OCI-M2 (cell line): ENCODE data around the gene HSD11B1L.
"Not testable (repeated sequence)": the region's sequence is repeated elsewhere in the genome, so short reads cannot be mapped to it uniquely, and the experiment has no call there.

Experiments used
- DNase-seq: peaks from one replicate; lab custom pipeline; 2025; ENCODE audit not compliant: unreplicated experiment; lab: John Stamatoyannopoulos, UW

The HSD11B1L gene

GRCh38 chr19:5697890-5698634 is 17.2 kb downstream of the HSD11B1L start:
- DNase-seq = no peak

- DNase-seq = no peak
Measured at GRCh38 chr19:5698635-5699422, 18.0 kb downstream of the HSD11B1L start.

- DNase-seq = no peak
Measured at GRCh38 chr19:5700455-5701092, 19.7 kb downstream of the HSD11B1L start.

GRCh38 chr19:5702053-5702410 is 21.2 kb downstream of the HSD11B1L start:
- DNase-seq = not testable (repeated sequence)

DNA sequence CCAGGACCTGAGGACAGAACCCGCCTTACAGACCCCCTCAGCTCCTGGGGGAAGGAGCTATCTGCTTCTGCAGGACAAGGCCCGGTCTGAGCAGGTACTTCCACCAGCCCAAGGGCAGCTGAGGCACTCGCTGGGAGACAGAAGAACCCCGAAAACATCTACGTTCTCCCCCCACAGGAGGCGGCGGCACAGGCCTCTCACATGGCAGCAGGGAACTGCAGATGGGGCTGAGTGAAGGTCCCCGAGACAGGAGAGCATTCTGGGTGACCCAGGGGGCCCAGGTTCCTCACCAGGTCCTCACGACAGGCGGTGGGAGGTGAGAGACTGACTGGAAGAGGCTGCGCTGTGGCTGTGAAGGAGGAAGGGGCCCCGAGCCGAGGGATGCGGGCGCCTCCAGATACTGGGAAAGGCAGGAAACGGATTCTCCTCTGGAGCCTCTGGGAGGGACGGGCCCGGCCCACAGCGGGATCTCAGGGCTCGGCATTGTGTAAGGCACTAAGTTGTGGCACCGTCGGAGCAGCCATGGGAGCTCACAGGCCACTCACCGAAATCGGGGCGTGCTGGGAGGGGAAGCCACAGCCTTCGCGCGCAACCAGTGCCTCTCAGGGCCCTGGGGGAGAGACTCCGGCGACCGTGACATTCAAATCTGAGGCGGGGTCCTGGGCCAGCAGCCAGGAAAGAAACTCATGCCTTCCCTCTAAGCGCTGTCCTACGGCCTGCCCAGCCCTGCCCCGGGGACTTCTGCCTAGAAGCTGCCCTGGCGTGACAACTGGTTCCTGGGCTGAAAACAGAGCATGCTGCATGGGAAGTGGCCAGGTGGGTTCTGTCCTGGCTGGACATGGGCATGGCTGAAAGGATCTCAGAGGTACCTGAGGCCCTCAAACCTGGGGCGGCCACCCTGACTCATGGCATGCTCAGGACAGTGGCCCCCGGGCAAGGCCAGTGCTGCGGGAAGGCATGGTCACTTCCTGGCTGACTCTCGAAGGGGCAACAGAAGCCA is 23.3 kb downstream of the HSD11B1L start:
- DNase-seq = no peak

DNA sequence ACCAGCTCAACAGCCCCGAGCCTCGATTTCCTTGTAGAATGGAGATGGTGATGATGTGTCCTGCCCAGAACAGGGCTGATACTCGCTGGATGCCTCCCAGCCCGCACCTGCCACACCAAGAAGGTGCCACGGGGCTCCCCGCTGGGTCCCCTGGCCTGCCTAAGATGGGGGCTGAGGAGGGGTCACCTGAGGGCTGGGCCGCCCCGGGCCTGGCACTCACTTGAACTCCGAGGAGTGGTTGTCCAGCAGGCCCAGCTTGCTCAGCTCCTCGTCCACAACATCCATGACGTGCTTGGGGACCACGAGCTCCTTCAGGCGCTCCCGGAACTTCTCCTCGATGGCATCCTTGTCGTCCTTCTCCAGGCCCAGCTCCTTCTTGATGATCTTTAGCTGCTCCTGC is 24.7 kb downstream of the HSD11B1L start:
- no peak for DNase-seq

DNA sequence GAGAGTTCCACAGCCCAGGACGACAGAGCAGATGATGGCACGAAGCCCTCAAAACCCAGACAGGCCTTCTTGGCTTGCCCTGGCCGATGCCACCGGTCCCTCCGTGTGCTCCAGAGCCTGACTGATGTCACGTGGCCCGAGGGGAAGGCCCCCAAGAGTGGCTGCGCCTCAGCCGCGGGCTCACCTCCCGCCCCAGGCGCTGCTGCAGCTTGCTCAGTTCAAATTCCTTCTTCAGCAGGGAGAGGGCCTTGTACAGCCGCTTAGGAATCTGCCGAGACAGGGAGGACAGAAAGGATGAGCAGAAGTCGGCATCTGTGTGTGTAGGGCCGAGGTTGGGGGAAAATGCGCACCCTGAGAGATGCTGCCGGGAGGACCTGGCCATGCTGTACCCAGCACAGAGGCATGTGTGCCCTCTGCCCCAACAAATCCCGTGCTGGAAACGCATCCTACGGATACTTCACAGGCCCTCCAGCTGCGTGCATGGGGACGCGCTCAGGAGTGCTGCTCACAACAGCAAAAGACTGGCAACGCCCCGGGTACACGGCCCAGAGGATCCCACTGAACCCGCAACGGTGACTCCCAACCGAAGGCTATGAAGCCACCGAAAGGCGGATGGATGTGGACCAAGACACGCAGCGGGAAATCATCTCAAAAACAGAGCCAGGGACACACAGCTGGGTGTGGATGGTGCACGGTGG is 26.2 kb downstream of the HSD11B1L start:
- DNase-seq = no peak

GRCh38 chr19:5707576-5708575 is 27.0 kb downstream of the HSD11B1L start:
- DNase-seq = no peak

DNA sequence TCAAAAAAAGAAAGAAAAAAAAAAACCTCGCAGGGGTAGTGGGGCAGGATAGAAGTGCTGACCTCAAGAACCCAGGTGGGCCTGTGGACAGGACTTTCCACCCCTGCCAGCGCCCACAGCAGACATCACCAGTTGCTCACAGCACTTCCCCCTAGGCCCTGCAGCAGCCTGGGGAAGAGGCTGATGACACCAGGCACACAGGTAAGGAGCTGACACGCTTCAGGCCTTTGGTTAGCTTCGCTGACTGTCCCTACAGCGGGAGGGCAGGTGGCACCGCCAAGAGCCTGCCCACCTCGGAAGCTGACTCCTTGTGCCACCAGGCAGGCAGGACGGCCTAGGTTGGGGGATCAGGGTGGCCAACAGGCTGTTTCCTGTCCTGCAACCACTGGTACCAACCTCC is 30.2 kb downstream of the HSD11B1L start:
- no peak for DNase-seq

GRCh38 chr19:5711713-5712161 is 30.9 kb downstream of the HSD11B1L start:
- DNase-seq = no peak

DNA sequence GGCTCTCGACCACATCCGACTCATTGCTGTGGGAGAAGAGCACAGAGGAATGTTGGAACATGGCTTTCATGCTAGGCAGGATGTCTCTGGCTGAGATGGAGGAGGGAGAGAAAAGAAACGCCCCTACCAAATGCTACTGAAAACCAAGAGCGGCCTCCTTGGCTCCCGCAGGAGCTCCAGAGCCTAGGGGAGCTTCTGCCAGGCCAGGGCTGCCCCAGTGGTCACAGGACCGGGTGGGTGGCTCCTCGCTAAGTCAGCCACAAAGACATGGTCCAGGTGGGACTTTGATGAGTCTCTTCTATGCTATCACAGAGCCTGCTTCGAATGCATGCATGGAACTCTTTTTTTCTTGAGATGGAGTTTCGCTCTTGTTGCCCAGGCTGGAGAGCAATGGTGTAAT is 32.4 kb downstream of the HSD11B1L start:
- no peak for DNase-seq

- DNase-seq = no peak
Measured at GRCh38 chr19:5714816-5715215, 34.0 kb downstream of the HSD11B1L start.

GRCh38 chr19:5717215-5717935 is 36.5 kb downstream of the HSD11B1L start:
- no peak for DNase-seq

GRCh38 chr19:5718037-5718578 is 37.3 kb downstream of the HSD11B1L start:
- DNase-seq = no peak

DNA sequence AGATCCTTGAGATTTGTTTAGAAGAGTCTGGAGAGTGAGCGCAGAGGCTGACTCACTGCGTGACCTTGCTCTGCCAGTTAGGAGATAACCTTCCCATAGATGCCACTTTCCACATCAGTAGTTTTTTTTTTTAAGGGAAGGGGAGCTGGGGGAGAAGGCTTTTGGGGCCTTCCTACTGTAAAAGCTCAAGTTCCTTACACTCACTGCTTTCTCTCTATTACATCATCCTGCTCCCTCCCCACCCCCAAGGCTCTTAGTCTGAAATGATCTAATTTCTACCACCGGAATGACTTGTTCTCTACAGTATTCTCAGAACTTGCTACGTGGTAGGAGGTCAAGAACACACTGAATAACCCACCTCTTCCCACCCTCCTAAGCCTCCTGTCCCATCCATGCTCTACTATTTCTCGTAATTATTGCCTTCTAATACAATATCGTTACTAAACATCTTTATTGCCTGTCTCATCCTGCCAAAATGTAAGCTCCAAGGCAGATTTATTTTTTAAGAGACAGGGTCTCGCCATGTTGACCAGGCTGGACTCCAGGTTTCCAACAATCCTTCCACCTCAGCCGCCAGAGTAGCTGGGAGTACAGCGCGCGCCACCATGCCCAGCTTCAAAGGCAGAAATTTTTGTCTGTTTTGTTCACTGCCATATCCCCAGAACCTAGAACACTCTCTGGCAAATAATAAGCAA is 37.9 kb downstream of the HSD11B1L start:
- DNase-seq = no peak

GRCh38 chr19:5719274-5719960 is 38.6 kb downstream of the HSD11B1L start:
- no peak for DNase-seq
